HUES64 (cell line): ENCODE results near the gene POTEJ.
"Not testable (repeated sequence)": the region's sequence is repeated elsewhere in the genome, so short reads cannot be mapped to it uniquely, and the experiment has no call there.

Experiments used
- H3K27ac ChIP-seq: 2 replicates; pipeline ENCODE4 v1.7.0; 2013; ENCODE audit warnings: low read depth, low read length, inconsistent platforms
- H3K27me3 ChIP-seq: 2 replicates; pipeline ENCODE4 v1.6.1; 2013; ENCODE audit warnings: mild to moderate bottlenecking, low read length; ENCODE audit not compliant: insufficient read depth
- H3K36me3 ChIP-seq: 2 replicates; pipeline ENCODE4 v1.6.1; 2013; ENCODE audit warnings: mild to moderate bottlenecking, low read length; ENCODE audit not compliant: insufficient read depth
- H3K4me1 ChIP-seq: 2 replicates; pipeline ENCODE4 v1.6.1; 2013; ENCODE audit warnings: mild to moderate bottlenecking, low read length, moderate library complexity; ENCODE audit not compliant: insufficient read depth
- H3K4me3 ChIP-seq: 2 replicates; pipeline ENCODE4 v1.5.1; 2013; ENCODE audit warnings: mild to moderate bottlenecking, low read length, moderate library complexity
- H3K9ac ChIP-seq: 2 replicates; pipeline ENCODE4 v1.6.1; 2013; ENCODE audit warnings: mild to moderate bottlenecking, low read depth, low read length
- H3K9me3 ChIP-seq: 2 replicates; pipeline ENCODE4 v1.6.1; 2013; ENCODE audit warnings: low read depth, low read length; ENCODE audit not compliant: insufficient read depth
- WGBS: fragments of 150-250, 120-280 bp; methylation state at CpG from one replicate; pipeline ENCODE4 v1.1.7; 2013; ENCODE audit warnings: missing lambda C conversion rate; 5-methylcytosine and 5-hydroxymethylcytosine counted together

The POTEJ gene

GRCh38 chr2:130590170-130590841 lies 20.9 kb upstream of the POTEJ start:
- H3K27ac ChIP-seq, H3K9me3 ChIP-seq, H3K27me3 ChIP-seq, H3K4me1 ChIP-seq, H3K36me3 ChIP-seq, H3K4me3 ChIP-seq, H3K9ac ChIP-seq: not testable (repeated sequence)
- WGBS = 84% methylated on average over 3 of the region's 8 CpGs

GRCh38 chr2:130590842-130591359 lies 20.3 kb upstream of the POTEJ start:
- not testable (repeated sequence) for H3K9me3 ChIP-seq, H3K27ac ChIP-seq, H3K4me3 ChIP-seq, H3K4me1 ChIP-seq, H3K36me3 ChIP-seq, H3K9ac ChIP-seq, H3K27me3 ChIP-seq
- 66% methylated on average over 5 of the region's 7 CpGs for WGBS

- not testable (repeated sequence) for H3K9ac ChIP-seq, H3K4me1 ChIP-seq, H3K36me3 ChIP-seq, H3K4me3 ChIP-seq, H3K9me3 ChIP-seq, H3K27ac ChIP-seq, H3K27me3 ChIP-seq
- 82% methylated on average over 6 of the region's 40 CpGs for WGBS
Measured at GRCh38 chr2:130592791-130593414, 18.3 kb upstream of the POTEJ start.

GRCh38 chr2:130594011-130594410 lies 17.2 kb upstream of the POTEJ start:
- not testable (repeated sequence) for H3K9ac ChIP-seq, H3K9me3 ChIP-seq, H3K27me3 ChIP-seq, H3K4me3 ChIP-seq, H3K4me1 ChIP-seq, H3K27ac ChIP-seq, H3K36me3 ChIP-seq
- no CpG with 5 or more reads among the region's 4 CpGs for WGBS

- WGBS = 75% methylated on average over 1 of the region's 6 CpGs
- H3K9me3 ChIP-seq, H3K27ac ChIP-seq, H3K4me3 ChIP-seq, H3K36me3 ChIP-seq, H3K4me1 ChIP-seq, H3K9ac ChIP-seq, H3K27me3 ChIP-seq: not testable (repeated sequence)
Measured at GRCh38 chr2:130596757-130597156, 14.5 kb upstream of the POTEJ start.

- H3K4me1 ChIP-seq, H3K27ac ChIP-seq, H3K9ac ChIP-seq, H3K4me3 ChIP-seq, H3K27me3 ChIP-seq, H3K9me3 ChIP-seq, H3K36me3 ChIP-seq: not testable (repeated sequence)
- no CpG with 5 or more reads among the region's 22 CpGs for WGBS
Measured at GRCh38 chr2:130597994-130598393, 13.2 kb upstream of the POTEJ start.

GRCh38 chr2:130598463-130598862 lies 12.8 kb upstream of the POTEJ start:
- H3K27ac ChIP-seq, H3K4me3 ChIP-seq, H3K36me3 ChIP-seq, H3K27me3 ChIP-seq, H3K4me1 ChIP-seq, H3K9ac ChIP-seq, H3K9me3 ChIP-seq: not testable (repeated sequence)
- 65% methylated on average over 9 of the region's 15 CpGs for WGBS

- H3K9me3 ChIP-seq, H3K4me1 ChIP-seq: not testable (repeated sequence)
- WGBS = no CpG with 5 or more reads among the region's 6 CpGs
Measured at GRCh38 chr2:130599393-130599792, 11.8 kb upstream of the POTEJ start, which contains the start of gene CFC1. Gene CFC1 (minus strand): TSS chr2:130599575. CDS start chr2:130599287, 288 bp downstream.

GRCh38 chr2:130599926-130600325 lies 11.3 kb upstream of the POTEJ start:
- not testable (repeated sequence) for H3K4me3 ChIP-seq, H3K4me1 ChIP-seq, H3K27me3 ChIP-seq, H3K9me3 ChIP-seq, H3K27ac ChIP-seq, H3K36me3 ChIP-seq, H3K9ac ChIP-seq
- 96% methylated on average over 7 of the region's 9 CpGs for WGBS

More at GRCh38 chr2:130599393-130599792, 11.8 kb upstream of the POTEJ start, which contains the start of gene CFC1:
- not testable (repeated sequence) for H3K27me3 ChIP-seq, H3K4me3 ChIP-seq, H3K36me3 ChIP-seq, H3K27ac ChIP-seq, H3K9ac ChIP-seq

GRCh38 chr2:130601648-130602302 lies 9.5 kb upstream of the POTEJ start:
- no CpG with 5 or more reads among the region's 15 CpGs for WGBS
- H3K27ac ChIP-seq = not testable (repeated sequence)

GRCh38 chr2:130608276-130609001 lies 2.8 kb upstream of the POTEJ start:
- H3K9me3 ChIP-seq, H3K27me3 ChIP-seq, H3K9ac ChIP-seq, H3K27ac ChIP-seq, H3K4me3 ChIP-seq, H3K36me3 ChIP-seq, H3K4me1 ChIP-seq: not testable (repeated sequence)
- 100% methylated on average over 3 of the region's 17 CpGs for WGBS

More at GRCh38 chr2:130601648-130602302, 9.5 kb upstream of the POTEJ start:
- H3K9ac ChIP-seq, H3K9me3 ChIP-seq, H3K36me3 ChIP-seq, H3K27me3 ChIP-seq, H3K4me3 ChIP-seq, H3K4me1 ChIP-seq: not testable (repeated sequence)
